Loucy (cell line): ENCODE data around the gene SQOR.

Experiments used
- H2AFZ ChIP-seq: fragments of 200-600 bp; sonication (generic); 2 replicates; pipeline ENCODE4 v1.6.0; 2016; ENCODE audit warnings: antibody characterized with exemption, mild to moderate bottlenecking, low read length, moderate library complexity
- H3F3A ChIP-seq: fragments of 200-600 bp; 2 replicates; pipeline ENCODE4 v1.6.0; 2016; ENCODE audit warnings: antibody characterized with exemption, low read depth, mild to moderate bottlenecking
- H3K27me3 ChIP-seq: fragments of 200-600 bp; sonication (generic); 2 replicates; pipeline ENCODE4 v1.6.1; 2014; ENCODE audit warnings: low read length, mild to moderate bottlenecking; ENCODE audit not compliant: insufficient read depth, poor library complexity, severe bottlenecking
- H3K36me3 ChIP-seq: fragments of 200-600 bp; sonication (generic); 2 replicates; pipeline ENCODE4 v1.6.1; 2016; ENCODE audit warnings: low read length; ENCODE audit not compliant: insufficient read depth
- H3K4me1 ChIP-seq: fragments of 200-600 bp; sonication (generic); 2 replicates; pipeline ENCODE4 v1.5.1; 2014; ENCODE audit warnings: low read length, mild to moderate bottlenecking; ENCODE audit not compliant: insufficient read depth, poor library complexity, severe bottlenecking
- H3K4me2 ChIP-seq: fragments of 200-600 bp; sonication (generic); 2 replicates; pipeline ENCODE4 v1.6.0; 2014; ENCODE audit warnings: antibody characterized with exemption, low read length, low read depth, mild to moderate bottlenecking; ENCODE audit not compliant: poor library complexity, severe bottlenecking
- H3K4me3 ChIP-seq: fragments of 200-600 bp; sonication (generic); 2 replicates; pipeline ENCODE4 v1.5.1; 2014; ENCODE audit warnings: low read length, mild to moderate bottlenecking, mixed read lengths; ENCODE audit not compliant: poor library complexity, severe bottlenecking
- H3K79me2 ChIP-seq: fragments of 200-600 bp; sonication (generic); 2 replicates; pipeline ENCODE4 v1.6.1; 2014; ENCODE audit warnings: low read length; ENCODE audit not compliant: insufficient read depth
- H3K9ac ChIP-seq: fragments of 200-600 bp; sonication (generic); 2 replicates; pipeline ENCODE4 v1.6.0; 2014; ENCODE audit warnings: mild to moderate bottlenecking, low read depth, low read length, moderate library complexity; ENCODE audit not compliant: poor library complexity, severe bottlenecking
- H3K9me2 ChIP-seq: fragments of 200-600 bp; sonication (generic); replicated peaks from 2 replicates; pipeline ENCODE4 v1.6.1; 2016; ENCODE audit warnings: low read depth, low read length, mixed read lengths
- H3K9me3 ChIP-seq: fragments of 200-600 bp; sonication (generic); 2 replicates; pipeline ENCODE4 v1.6.1; 2014; ENCODE audit warnings: mild to moderate bottlenecking, antibody characterized with exemption, low read length, low read depth; ENCODE audit not compliant: insufficient read depth
- H4K20me1 ChIP-seq: fragments of 200-600 bp; sonication (generic); 2 replicates; pipeline ENCODE4 v1.6.0; 2014; ENCODE audit warnings: antibody characterized with exemption, low read length, mild to moderate bottlenecking; ENCODE audit not compliant: insufficient read depth, poor library complexity, severe bottlenecking
- EZH2phosphoT487 ChIP-seq: fragments of 200-600 bp; IDR thresholded peaks from 2 replicates; pipeline ENCODE4 v1.6.1; 2018; ENCODE audit warnings: antibody characterized with exemption, mild to moderate bottlenecking, moderate library complexity, borderline replicate concordance
- TF ChIP-seq, protein P1 (sequence below): fragments of 200-600 bp; sonication (generic); conservative IDR thresholded peaks from 2 replicates; pipeline ENCODE4 v1.5.1; 2014; ENCODE audit warnings: mild to moderate bottlenecking, antibody characterized with exemption, low read length

SQOR gene

DNA sequence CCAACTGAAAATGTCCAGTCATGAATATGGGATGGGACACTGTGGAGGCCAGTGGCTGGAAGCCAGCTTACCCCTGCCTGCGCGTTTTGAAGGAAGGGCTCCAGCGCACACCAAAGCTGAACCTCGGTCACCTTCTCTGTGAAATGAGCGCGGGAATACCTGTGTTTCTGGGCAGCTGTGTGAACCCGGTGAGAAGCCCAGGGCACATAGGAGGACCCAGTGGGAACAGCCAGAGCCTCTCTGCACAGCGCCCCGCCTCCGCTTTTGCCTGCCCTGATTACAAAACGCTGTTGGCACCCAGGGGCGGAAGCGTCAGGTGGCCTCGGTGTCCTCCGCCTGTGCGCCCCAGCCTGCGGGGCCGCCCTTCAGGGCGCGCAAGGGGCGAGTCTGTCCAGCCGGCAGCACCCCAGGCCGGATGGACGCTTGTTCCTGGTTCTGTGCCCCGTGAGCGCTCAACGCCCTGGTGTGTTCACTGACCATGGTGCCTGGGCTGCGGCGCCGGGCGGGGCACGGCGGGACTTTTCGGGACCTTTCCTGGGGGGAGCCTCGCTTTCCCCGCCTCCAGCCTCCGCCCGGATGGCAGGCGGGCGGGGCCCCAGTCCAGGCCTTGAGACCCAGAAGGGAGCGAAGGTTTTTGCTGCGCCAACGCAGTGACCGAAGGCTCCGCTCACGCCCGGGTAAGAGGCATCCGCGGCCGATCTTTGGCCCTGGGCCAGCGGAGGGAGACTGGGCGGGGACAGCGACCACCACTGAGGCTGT is at the start of gene SQOR:
TSS of gene SQOR (plus strand) at position 598 of the 759 bp plus-strand sequence. CDS start 23,895 bp downstream, outside the sequence.
- peak within 1 kb of the TSS; percentile 96 for H2AFZ ChIP-seq
- peak within 1 kb of the TSS; percentile 67 for H3K9ac ChIP-seq

DNA sequence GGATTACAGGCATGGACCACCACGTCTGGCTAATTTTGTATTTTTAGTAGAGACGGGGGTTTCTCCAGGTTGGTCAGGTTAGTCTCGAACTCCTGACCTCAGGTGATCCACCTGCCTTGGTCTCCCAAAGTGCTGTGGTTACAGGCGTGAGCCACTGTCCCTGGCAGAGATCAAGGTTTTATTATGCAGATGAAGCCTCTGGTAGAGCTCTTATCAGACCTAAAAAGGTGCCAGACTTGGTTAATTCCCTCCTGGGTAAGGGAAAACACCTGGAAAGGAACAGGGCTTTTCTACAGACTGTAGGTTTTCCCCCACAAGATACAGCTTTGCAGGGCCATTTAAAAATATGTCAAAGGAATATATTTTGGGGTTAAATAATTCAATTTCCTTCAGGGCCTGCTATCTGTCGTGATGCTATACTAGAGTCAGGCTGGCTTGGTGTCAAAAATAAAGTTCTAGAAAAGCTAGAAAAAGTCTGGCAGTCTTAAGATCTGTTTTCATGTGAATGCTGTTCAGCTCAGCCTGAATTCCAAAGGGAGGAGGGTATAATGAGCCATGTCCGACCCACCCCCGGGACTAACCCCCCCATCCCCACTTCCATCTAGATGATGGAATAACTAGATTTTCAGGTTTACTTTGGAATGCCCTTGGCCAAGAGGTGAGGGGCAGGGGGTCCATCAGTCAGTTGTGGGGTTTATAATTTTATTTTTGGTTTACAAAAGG is 49.6 kb upstream of the SQOR start:
- H4K20me1 ChIP-seq = peaks cover 24% of the 10 kb centered on the region
- no peaks in the 10 kb centered on the region for H3K36me3 ChIP-seq
- peak overlapping the region; percentile 99 for H3K4me3 ChIP-seq
- peak overlapping the region; percentile 94 for H3K4me2 ChIP-seq
- no peaks in the 10 kb centered on the region for H3F3A ChIP-seq
- no peaks in the 10 kb centered on the region for H3K9me2 ChIP-seq
- H3K27me3 ChIP-seq = no peaks in the 10 kb centered on the region
- H2AFZ ChIP-seq = no peak overlapping the region
- peaks cover 29% of the 10 kb centered on the region for H3K4me1 ChIP-seq
- TF ChIP-seq EZH2phosphoT487 = no peak
- TF ChIP-seq, protein P1, sequence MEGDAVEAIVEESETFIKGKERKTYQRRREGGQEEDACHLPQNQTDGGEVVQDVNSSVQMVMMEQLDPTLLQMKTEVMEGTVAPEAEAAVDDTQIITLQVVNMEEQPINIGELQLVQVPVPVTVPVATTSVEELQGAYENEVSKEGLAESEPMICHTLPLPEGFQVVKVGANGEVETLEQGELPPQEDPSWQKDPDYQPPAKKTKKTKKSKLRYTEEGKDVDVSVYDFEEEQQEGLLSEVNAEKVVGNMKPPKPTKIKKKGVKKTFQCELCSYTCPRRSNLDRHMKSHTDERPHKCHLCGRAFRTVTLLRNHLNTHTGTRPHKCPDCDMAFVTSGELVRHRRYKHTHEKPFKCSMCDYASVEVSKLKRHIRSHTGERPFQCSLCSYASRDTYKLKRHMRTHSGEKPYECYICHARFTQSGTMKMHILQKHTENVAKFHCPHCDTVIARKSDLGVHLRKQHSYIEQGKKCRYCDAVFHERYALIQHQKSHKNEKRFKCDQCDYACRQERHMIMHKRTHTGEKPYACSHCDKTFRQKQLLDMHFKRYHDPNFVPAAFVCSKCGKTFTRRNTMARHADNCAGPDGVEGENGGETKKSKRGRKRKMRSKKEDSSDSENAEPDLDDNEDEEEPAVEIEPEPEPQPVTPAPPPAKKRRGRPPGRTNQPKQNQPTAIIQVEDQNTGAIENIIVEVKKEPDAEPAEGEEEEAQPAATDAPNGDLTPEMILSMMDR = no peak
- H3K79me2 ChIP-seq = peaks cover 47% of the 10 kb centered on the region
- no peaks in the 10 kb centered on the region for H3K9me3 ChIP-seq
- H3K9ac ChIP-seq = peak overlapping the region; percentile 97

More for the DNA sequence above, at the start of gene SQOR:
- Histone ChIP-seq H3K4me3 (peak within 1 kb of the TSS; percentile 82), H3K4me2 (peak within 1 kb of the TSS; percentile 89), H3K79me2 (no peaks in the 10 kb centered on the region), H3K4me1 (peaks cover 12% of the 10 kb centered on the region), H3F3A (0 out of 2 replicates have a peak, but pooled peaks cover 3% of the 10 kb centered on the region), H3K27me3 (peaks cover 7% of the 10 kb centered on the region), H3K9me2 (no peaks in the 10 kb centered on the region), H3K9me3 (no peaks in the 10 kb centered on the region), H4K20me1 (no peaks in the 10 kb centered on the region), H3K36me3 (no peaks in the 10 kb centered on the region)
- TF ChIP-seq EZH2phosphoT487 = no peak
- TF ChIP-seq, protein P1 = no peak

DNA sequence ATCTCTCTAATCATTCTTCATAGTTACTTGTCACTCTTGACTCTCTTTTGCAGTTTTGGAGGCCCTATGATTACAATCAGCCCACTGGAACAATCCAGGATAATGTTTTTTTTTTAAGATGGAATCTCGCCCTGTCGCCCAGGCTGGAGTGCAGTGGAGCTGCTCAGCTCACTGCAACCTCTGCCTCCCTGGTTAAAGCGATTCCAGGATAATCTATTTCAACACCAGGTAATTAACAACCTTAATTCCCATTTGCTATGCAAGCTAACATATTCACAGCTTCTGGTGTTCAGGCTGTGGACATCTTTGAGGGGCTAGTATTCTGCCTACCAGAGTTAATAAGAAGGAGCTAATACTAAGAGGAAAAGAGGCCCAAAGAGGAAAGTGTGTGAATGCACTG is 48.7 kb upstream of the SQOR start:
- no peaks in the 10 kb centered on the region for H3K9me3 ChIP-seq
- no peaks in the 10 kb centered on the region for H3F3A ChIP-seq
- no peaks in the 10 kb centered on the region for H3K27me3 ChIP-seq
- no peak overlapping the region for H2AFZ ChIP-seq
- peaks cover 56% of the 10 kb centered on the region for H3K79me2 ChIP-seq
- H3K4me3 ChIP-seq = peak overlapping the region; percentile 99
- peaks cover 36% of the 10 kb centered on the region for H3K4me1 ChIP-seq
- H3K9me2 ChIP-seq = no peaks in the 10 kb centered on the region
- TF ChIP-seq EZH2phosphoT487 = no peak
- TF ChIP-seq, protein P1 = no peak
- peak overlapping the region; percentile 97 for H3K9ac ChIP-seq
- peak overlapping the region; percentile 94 for H3K4me2 ChIP-seq
- H3K36me3 ChIP-seq = no peaks in the 10 kb centered on the region
- peaks cover 29% of the 10 kb centered on the region for H4K20me1 ChIP-seq
